HG03139 (cell line): Measurements from ENCODE around the gene NTM.

ENCODE experiments used
- ATAC-seq: cut with Tn5 transposase; IDR thresholded peaks from one replicate; pipeline ENCODE4 v1.9.1; 2021; ENCODE audit not compliant: unreplicated experiment

The NTM gene

DNA sequence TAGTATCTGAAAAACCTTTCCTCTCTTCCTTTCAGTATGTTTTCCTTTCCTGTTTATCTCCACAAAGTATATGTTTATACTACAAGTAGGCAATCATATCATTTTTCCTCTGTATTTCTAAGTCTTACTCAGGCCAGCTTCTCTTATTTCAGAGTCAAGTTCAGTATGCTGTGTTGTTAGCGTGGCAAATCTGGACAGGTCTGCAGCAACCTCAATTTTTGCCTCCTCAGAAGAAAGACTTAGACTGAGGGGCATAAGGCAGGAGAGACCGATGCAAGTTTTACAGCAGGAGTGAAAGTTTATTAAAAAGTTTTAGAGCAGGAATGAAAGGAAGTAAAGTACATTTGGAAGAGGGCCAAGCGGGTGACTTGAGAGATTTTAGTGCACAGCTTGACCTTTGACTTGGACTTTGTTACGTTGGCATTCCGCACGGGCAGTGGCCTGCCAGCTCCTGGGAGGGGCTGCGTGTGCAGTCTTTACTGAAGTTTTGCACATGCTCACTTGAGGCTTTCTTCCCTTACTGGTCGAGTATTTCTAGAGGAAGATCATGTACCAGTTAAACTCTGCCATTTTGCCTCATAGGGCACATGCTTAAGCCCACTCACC lies 343.2 kb downstream of the NTM start:
- ATAC-seq, result no peak

DNA sequence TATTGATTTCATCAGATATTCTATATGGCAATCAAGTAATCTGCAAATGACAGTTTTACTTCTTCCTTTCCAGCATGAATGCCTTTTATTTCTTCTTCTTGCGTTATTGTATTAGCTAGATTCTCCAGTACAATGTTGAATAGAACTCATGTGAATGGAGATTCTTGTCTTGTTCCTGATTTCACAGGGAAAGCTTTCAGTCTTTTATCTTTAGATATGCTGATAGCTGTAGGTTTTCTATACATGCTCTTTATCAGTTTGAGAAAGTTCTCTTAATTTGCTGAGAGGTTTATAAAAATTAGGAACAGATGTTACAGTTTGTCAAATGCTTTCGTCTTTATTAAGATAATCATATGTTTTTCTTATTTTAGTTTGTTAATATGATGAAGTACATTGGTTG lies 347.2 kb downstream of the NTM start:
- no peak for ATAC-seq

DNA sequence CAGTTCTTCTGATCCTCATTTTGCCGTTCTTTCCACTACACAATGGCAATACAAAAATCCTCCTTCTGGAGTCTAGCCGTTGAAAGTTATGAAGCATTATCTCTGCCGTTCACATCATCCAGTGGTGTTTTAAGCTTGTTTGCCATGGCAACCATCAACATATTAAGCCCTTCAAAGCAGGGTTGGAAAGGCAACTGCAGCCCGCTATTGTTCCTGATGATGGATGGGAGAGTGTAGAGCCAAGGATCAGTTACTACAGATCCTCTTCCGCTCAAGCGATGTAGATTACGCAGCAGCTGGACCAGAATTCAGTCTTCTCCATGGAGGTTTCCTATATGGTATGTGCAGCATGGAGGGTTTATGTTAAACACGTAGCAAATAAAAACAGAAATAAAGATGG lies 352.7 kb downstream of the NTM start:
- no peak for ATAC-seq

DNA sequence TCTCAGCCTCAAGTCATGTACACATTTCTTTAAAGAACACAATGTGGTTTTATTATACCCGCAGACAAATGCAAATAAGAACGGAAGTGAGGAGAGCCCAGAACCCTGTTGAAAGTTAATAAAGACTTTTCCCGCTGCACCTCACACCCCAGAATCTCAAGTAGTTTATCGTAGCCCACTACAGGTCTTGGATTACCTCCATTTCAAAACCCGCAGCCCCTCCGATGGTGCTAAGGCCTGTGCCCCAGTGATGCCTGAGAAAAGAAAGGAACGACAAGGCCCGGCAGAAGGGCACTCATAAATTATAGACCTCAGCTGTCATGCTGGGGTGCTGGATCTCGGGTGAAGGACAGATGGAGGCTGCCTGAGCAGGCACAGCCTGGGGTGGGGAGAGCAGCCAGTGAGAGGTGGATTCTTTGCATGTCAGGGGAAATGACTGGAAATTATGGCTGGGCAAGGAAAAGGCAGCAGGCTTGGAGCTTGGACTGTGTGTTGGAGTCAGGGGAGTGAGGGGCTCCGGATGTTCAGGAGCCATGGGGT lies 354.1 kb downstream of the NTM start:
- ATAC-seq, result no peak

DNA sequence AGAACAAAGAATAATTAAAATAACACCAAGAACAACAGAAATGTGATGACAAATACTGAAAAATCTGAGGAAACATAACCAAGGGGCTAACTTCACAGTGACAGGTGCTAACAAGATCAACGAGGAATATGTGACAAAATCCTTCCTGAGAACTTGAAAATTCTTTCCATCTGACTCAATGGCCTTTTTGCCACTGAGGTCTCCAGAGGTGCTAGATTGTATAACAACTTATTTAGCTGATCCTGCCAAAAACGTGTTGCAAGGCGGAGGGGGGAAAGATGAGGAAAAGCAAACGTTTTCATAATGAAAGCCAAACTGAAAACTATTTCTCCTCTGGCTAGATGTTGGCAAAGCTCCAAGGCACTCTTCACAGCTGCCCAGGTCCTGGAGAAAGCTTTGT lies 364.5 kb downstream of the NTM start:
- ATAC-seq, result no peak

DNA sequence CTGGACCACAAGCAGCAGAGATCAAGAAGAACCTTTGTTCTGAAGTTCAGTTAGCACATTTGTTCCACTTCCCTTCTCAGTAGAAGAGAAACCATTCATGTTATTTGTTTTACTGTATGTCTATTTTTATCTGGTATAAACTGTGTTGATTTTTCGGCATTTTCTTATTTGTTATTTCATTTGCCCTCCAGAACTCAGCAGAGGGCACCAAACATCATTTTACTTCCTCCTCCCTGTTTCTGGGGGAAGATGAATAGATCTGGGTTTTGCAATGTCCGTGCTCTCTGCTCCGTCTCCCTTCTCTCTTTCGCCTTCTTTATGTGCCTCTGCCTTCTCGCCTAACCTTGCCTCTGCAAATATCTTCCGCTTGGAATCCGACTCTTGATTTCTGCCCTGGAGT lies 366.9 kb downstream of the NTM start:
- ATAC-seq, result no peak

DNA sequence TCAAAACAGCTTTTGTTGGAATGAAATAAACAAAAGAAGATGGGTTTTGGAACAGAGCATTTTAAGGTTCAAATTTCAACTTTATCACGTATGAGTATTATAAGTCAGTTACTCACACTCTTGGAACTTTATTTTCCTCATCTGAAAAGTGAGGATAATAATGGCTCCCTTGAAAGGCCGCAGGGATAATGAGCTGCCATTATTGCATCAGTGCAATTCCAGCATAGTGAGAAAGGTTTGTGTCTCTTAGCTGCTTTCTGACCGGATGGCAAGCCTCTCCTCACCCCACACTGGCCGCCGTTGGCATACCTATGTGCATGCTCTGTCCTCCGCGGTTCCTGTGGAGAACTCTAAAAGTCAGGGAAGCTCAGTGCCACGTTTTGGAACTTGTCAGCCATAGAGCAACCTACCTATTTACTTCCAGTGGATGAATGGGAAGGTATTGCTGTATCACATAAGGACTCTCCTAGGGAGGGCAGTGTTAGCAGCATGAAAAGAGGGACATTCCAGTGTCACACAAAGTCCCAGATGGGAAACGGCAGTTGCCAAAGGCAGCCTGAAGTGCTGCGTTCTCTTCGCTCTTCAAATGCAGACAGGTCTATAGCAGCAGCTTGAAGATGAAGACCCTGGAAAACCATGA lies 368.9 kb downstream of the NTM start:
- no peak for ATAC-seq

DNA sequence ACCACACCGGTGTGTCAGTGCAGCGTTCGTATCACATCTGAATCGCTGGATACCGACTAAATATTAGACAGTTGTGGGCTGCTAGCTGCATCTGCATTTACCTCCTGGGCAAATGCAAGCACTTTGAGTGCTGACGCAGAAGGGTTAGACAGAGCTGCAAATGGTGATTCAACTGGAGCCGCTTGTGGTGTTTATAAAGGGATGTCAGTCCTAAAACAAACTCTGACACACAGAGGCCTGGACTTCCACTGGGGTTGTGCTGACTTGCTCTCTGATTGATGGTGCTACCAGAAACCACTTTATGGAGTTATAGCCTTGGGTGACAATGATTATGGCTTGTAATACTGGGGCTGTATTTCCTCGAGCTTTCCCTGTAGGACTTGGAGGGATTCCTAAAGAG lies 374.4 kb downstream of the NTM start:
- no peak for ATAC-seq

DNA sequence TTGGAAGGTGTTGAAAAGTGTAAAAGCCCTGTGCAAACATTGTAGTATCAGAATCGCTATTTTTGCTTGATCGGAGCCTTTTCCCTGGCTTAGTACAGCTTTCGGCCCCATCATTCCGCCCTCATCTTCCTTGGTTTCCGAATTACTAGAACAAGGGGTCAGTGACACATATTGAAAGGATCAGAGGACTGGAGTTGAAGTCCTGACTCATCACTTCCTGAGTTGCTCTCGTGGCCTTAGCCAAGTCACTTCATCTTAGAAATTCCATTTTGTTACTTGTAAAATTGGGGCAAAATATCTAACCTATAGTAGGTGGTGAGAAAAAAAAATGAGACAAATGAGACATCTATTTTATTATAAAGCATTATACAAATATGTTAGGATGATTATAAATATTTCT lies 375.0 kb downstream of the NTM start:
- no peak for ATAC-seq

DNA sequence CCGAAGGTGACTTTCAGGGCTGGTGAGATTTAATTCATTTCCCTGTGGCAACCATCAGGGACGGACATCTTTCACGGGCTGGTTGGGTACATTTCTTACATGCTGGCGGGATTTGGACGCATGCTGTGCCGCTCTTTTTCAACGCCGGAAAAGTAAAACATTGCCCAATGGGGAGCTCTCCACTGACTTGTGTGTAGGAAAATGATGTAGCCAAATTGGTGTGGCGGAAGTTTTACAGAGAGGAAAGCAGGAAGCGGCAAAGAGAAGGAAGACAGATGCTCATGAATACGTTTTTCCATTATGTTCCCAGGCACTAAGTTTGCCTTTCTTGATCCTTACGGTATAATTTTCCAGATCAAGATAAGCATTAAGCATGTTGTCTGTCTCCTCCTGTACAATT lies 375.8 kb downstream of the NTM start:
- no peak for ATAC-seq

DNA sequence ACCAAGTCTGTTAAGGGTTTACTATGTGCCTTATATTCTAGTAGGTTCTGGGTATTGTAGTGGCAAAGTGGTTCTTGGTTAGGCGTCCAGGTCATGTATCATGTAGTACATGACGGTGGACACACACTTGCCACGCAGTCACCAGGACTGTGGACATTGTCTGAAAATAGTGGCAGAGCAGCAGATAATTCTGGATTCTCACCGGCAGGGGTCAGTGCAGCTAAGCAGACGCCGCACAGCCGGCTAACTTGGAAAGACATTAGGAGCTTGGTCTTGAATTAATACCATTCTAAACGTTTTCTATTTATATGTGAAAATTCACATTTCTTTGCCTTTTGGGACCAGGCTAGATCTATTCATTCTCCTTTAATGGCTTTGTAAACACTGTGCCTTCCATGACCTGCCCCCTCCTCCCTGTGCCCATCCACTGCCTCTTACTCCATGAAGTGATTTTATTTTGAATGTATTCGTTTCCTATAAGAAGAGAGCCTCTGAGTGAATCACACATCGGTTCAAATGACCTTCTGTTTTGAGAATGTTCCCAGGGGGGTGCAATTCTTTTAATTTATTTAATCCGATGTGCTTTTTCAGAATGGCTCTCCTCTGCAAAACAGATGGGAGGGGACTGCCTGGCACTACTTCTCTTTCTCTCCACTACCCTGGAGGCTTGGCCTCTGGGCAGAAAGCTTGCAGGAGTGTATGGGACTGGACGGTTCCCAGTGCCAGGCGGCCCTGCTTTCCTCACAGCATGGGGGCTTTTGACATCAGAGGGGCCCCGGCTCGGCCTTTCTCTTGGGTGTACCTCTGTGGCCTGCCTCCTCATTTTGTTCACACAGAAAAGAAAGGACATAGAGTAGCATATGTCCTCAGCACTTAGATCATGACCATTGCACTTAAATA lies 378.0 kb downstream of the NTM start:
- peak; percentile 82 for ATAC-seq

DNA sequence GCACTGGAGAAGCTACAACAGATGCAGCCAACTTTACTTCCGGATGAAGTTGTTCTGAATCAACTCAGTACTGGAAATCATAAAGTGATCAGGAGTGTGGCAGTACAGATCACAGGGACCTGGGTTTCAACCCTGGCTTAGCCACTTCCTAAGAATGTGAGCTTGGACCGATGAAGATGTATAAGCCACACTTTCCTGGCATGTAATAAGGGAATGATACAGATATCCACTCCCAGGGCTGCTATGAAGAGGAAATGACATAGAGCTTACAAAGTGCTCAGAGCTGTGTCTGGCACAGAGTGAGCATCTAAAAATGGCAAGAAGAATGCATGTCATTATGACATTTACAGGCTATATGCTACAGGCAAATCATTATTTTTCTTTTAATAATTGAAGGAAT lies 378.7 kb downstream of the NTM start:
- no peak for ATAC-seq

DNA sequence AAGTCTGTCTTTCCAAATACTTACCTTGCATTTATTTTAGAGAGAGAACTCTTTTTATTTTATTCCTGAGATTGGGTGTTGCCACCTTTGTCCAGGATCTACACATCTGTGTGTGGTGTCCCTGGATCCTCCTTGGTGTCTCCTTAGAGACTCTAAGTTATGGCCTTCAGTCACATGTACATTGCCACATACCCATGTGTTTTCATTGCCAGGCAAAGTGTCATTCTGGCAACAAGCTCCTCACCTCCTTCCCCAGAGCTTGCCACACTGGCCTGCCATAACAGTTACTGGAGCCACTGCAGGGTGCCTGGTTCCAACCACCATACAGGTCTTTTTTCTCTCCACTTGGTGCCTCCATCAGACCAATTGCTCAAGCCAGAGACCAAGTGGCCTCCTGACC lies 379.7 kb downstream of the NTM start:
- ATAC-seq, result no peak

DNA sequence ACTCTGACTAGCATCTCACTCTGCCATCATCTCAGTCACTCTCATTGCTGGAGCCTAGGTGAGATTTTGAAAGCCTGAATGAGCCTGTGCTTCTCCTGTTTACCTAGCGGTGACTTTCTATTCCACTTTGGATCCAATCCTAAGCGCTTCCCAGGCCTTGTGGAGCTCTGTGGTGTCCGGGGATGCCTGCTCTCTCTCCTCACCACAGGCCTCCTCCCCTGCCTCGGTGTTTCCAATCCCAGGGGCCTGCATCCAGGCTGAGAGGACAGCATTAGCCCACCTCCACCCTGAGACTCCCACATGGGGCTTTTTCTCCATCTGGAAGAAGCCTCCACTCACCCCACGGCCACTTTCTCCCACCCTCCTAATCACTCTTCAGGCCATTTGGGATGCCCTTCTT lies 380.3 kb downstream of the NTM start:
- ATAC-seq, result no peak

DNA sequence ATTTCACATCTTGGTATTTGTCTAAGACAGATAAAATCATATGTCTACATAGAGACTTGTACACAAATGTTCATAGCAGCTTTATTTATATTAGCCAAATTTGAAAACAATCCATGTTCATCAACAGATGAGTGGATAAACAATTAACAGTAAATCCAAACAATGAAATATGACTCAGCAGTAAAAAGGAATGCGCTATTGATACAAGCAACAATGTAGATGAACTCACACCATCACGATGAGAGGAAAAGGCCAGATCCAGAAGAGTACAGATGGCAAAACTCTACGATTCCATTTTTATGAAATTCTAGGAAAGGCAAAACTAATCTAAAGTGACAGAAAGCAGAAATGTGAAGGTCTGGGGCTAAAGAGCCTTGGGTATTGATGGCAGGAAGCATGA lies 384.3 kb downstream of the NTM start:
- ATAC-seq, result no peak

DNA sequence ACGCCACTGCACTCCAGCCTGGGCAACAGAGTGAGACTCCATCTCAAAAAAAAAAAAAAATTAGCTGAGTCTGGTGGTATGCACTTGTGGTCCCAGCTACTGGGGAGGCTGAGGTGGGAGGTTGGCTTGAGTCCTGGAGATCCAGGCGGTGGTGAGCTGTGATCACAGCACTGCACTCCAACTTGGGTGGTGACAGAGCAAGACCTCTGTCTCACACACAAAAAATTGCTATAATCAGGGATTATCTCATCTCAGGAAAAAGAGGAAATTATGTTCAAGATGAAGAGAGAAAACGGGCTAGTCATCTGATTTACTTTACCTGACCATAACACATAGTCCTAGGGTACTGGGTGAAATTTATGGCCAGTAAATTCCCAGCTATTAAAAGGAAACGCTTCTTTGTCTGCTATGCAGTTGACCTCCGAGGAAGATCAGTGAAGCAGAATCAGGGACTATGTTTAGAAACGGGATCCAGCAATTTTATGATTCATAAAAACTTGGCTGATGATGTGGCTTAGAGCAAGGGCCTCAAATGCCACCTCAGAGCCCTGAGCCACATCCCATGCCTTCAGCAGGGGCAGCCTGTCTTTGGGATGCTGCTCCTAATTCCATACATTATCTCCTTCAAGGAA lies 386.2 kb downstream of the NTM start:
- no peak for ATAC-seq

DNA sequence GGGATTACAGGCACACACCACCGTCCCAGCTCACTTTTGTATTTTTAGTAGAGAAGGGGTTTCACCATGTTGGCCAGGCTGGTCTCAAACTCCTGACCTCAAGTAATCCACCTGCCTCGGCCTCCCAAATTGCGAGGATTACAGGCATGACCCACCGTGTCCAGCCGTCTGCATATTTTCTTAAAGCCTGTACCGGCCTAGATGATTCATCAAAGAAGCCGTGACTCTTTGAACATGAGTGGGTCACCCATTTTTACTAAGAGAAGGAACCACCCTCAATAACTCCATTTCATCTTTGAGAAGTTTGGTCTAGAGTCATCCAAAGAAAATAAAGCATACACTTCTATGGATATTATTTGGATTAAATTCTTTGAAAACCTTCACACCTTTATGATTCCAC lies 388.3 kb downstream of the NTM start:
- ATAC-seq, result no peak

DNA sequence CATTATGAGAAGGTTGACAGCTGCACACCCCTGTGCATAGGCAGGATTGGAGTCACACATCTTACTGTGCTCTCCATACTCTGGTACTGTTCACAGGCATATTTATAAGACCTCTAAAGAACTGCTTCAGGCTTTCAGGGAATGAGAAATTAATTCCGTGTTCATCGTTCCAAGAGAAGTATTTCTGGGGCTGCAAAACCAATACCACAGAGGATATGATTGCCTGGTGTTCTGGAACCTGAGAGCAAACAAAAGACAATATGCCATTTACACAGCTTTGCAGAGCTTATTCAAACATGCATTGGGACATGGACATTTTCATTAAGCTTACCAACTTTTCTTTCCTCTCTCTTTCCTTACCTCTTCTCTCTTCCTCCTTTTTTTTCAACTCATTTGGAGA lies 388.7 kb downstream of the NTM start:
- ATAC-seq, result no peak

DNA sequence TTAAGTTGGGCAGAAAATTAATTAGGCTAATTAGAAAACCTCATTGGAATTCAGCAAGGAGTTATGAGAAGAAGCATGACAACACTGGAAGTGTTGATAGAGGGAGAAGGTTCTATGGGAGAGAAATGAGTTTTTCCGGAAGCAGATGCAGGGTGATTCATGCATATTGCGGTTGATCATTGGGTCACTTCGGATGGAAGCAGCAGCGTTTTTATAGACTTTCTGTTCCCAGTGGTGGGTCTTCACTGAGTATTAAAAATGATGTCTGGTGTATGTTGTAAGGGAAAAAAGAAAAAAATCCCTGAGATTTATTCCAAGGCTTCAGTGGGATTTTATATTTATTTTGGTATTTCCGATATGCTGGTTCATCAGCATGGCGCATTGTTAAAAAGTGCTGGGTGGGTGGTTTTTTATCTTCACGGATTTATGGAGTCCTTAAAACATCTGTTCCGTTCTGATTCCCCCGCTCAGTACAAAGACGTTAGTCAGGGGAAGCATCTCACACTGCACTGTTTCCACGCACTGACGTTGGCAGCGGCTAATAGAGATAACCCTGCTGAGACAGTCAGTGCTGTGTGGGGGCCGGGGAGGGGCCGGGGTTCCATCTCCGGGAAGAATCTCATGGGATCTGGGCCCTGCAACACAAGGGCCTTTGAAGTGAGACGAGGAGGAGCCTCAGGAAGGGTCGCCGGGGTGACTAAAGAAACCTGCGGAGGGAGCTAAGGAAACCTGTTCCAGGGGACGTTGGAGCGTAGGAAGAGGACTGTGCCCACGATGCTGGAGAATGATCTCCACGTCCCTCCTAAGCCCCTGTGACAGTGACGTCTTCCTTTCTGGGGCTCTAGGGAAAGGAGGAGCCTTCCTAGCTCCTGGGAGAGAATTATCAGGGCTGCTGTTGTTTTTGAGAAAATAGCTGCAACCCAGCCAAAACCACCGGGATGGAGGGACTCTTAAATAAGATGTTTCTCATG lies 390.0 kb downstream of the NTM start:
- no peak for ATAC-seq

DNA sequence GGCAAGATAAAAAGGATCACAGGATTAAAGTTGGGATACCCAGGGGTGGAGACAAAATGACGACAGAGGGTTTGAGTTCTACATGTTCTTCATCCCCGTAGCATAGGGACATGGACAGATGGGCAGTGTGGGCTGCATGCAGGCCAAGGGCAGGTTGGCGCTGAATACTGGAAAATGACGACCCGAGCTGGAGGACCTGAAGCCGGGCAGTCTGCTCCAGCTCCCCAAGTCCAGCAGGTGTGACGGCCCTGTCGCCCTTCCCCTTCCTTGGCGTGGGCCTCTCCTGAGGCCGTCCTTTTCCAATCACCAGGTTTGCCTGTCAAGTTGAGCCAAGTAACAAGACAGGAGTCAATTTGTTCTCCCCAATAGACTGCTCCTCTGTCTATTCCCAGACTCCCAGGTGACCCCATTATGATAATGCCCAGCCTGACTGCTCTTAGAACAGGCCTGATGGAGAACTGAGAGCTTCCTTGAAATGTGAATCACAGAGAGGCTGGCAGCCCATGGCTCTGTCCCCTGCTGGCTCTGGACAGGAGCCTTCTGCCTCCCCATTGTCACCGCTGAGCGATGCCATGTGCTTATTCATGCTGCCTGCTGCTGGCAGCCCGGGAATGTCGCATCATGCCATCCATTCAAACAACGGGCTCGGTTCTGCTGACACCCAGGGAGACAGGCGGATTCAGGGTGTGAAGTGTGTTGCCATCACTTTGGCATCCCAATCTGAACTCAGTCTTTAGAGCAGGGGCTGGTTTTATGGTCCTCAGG lies 392.1 kb downstream of the NTM start:
- no peak for ATAC-seq
